CD14-positive monocyte (primary cell): ENCODE measurements around the gene ELANE. TPM values are rescaled to one million over a fixed set of nuclear protein-coding genes. Genes with fewer than 3 reads are reported as not detected.

Source experiments
- DNase-seq, 3 donors: peaks; one replicate each; pipeline ENCODE4 v3.0.0-alpha.2; 2011 to 2022
- H2AFZ ChIP-seq: 2 replicates; pipeline ENCODE4 v1.6.0; 2012; ENCODE audit warnings: mild to moderate bottlenecking, low read depth, low read length, inconsistent platforms; ENCODE audit not compliant: insufficient read depth, poor library complexity, severe bottlenecking
- H3K27ac ChIP-seq, 2 donors: 1 replicate in 1 of 2; 2 replicates in 1 of 2; pipeline ENCODE4 v1.5.1; 2012 to 2013; ENCODE audit warnings: low read length in 2 of 2, control low read depth in 1 of 2, inconsistent platforms in 1 of 2, low read depth in 1 of 2, mild to moderate bottlenecking in 1 of 2
- H3K27me3 ChIP-seq, 2 donors: one replicate each; pipeline versions ENCODE4 v1.6.0 to v1.6.1; 2011 to 2013; ENCODE audit warnings: low read length in 2 of 2; ENCODE audit not compliant: control insufficient read depth in 2 of 2, insufficient read depth in 2 of 2
- H3K36me3 ChIP-seq, 2 donors: replicated peaks in 1 of 2; 1 replicate in 1 of 2; 2 replicates in 1 of 2; pipeline versions ENCODE4 v1.5.1 to v1.6.1; 2012 to 2013; ENCODE audit warnings: low read length in 2 of 2, control low read depth in 1 of 2, inconsistent platforms in 1 of 2, mild to moderate bottlenecking in 1 of 2; ENCODE audit not compliant: insufficient read depth in 2 of 2, control insufficient read depth in 1 of 2
- H3K4me1 ChIP-seq, 2 donors: 1 replicate in 1 of 2; 2 replicates in 1 of 2; pipeline versions ENCODE4 v1.5.1 to v1.6.1; 2012 to 2013; ENCODE audit warnings: low read length in 2 of 2, control low read depth in 1 of 2, inconsistent platforms in 1 of 2, mild to moderate bottlenecking in 1 of 2, moderate library complexity in 1 of 2; ENCODE audit not compliant: insufficient read depth in 2 of 2, control insufficient read depth in 1 of 2
- H3K4me2 ChIP-seq: replicated peaks from 2 replicates; pipeline ENCODE3; 2012; ENCODE audit warnings: low read length, moderate library complexity, mild to moderate bottlenecking; ENCODE audit not compliant: poor library complexity, severe bottlenecking; ENCODE audit errors: extremely low read depth
- H3K4me3 ChIP-seq, 3 experiments: fragments of 200-600 bp in 1 of 3; sonication (generic) in 1 of 3; replicated peaks in 1 of 3; 1 replicate in 2 of 3; 2 replicates in 1 of 3; pipeline ENCODE4 v1.5.1; 2011 to 2013; ENCODE audit warnings: low read length in 3 of 3, mild to moderate bottlenecking in 3 of 3, control low read depth in 2 of 3, low read depth in 2 of 3, inconsistent platforms in 1 of 3, moderate library complexity in 1 of 3
- H3K79me2 ChIP-seq: 2 replicates; pipeline ENCODE4 v1.6.0; 2012; ENCODE audit warnings: mild to moderate bottlenecking, control low read depth, inconsistent platforms, low read length, moderate library complexity; ENCODE audit not compliant: insufficient read depth
- H3K9ac ChIP-seq: 2 replicates; pipeline ENCODE4 v1.6.0; 2017; ENCODE audit warnings: low read length, mild to moderate bottlenecking; ENCODE audit not compliant: insufficient read depth, poor library complexity, severe bottlenecking
- H3K9me3 ChIP-seq, 2 donors: replicated peaks in 1 of 2; 1 replicate in 1 of 2; 2 replicates in 1 of 2; pipeline versions ENCODE4 v1.5.1 to v1.6.1; 2012 to 2013; ENCODE audit warnings: low read length in 2 of 2, control low read depth in 1 of 2; ENCODE audit not compliant: control insufficient read depth in 1 of 2, insufficient read depth in 1 of 2
- H4K20me1 ChIP-seq: 2 replicates; pipeline ENCODE4 v1.6.0; 2012; ENCODE audit warnings: mild to moderate bottlenecking, low read length, control low read depth, moderate library complexity; ENCODE audit not compliant: insufficient read depth
- H3K27ac Mint-ChIP-seq, 7 donors: one replicate each; pipeline ENCODE4 v1.8.0; 2020; ENCODE audit warnings: mild to moderate bottlenecking in 7 of 7, mixed read lengths in 7 of 7, moderate library complexity in 6 of 7, inconsistent platforms in 2 of 7
- H3K27me3 Mint-ChIP-seq, 3 donors: one replicate each; pipeline ENCODE4 v1.8.0; 2021 to 2022; ENCODE audit warnings: low read depth in 3 of 3, mild to moderate bottlenecking in 3 of 3, mixed read lengths in 3 of 3, moderate library complexity in 3 of 3, inconsistent platforms in 1 of 3
- H3K36me3 Mint-ChIP-seq, 2 donors: one replicate each; pipeline ENCODE4 v1.8.0; 2020; ENCODE audit warnings: mixed read lengths in 2 of 2, inconsistent platforms in 1 of 2, mild to moderate bottlenecking in 1 of 2
- H3K4me1 Mint-ChIP-seq: one replicate; pipeline ENCODE4 v1.8.0; 2020; ENCODE audit warnings: mild to moderate bottlenecking, mixed read lengths
- H3K4me3 Mint-ChIP-seq, 2 donors: one replicate each; pipeline ENCODE4 v1.8.0; 2020; ENCODE audit warnings: mild to moderate bottlenecking in 2 of 2, mixed read lengths in 2 of 2, moderate library complexity in 1 of 2
- H3K9me3 Mint-ChIP-seq, 7 donors: one replicate each; pipeline ENCODE4 v1.8.0; 2020 to 2022; ENCODE audit warnings: mixed read lengths in 7 of 7, mild to moderate bottlenecking in 6 of 7, moderate library complexity in 6 of 7, inconsistent platforms in 2 of 7
- WGBS: methylation state at CpG from one replicate; pipeline ENCODE4 v1.1.5; 2013; ENCODE audit warnings: missing lambda C conversion rate; ENCODE audit not compliant: insufficient coverage; 5-methylcytosine and 5-hydroxymethylcytosine counted together
- intact Hi-C, 2 donors: fragments of 100-400 bp; cut with micrococcal nuclease; formaldehyde crosslinking; loops; one replicate each; pipeline versions ENCODE4 v1.15.0 to v1.15.1; 2023
- polyA plus RNA-seq, 3 donors: library from polyadenylated mRNA; depleted of rRNA in 1 of 3; unstranded in 2 of 3; stranded (reverse) in 1 of 3; fragments of 300-500 nt in 2 of 3; fragments of >200 nt in 1 of 3; fragmentation: Illumina TruSeq in 2 of 3; gene quantifications; 1 replicate in 2 of 3; 2 replicates in 1 of 3; pipeline ENCODE4 v1.2.3, GENCODE V29; 2012 to 2021
- TF ChIP-seq, protein P1 (sequence below): fragments of 200-600 bp; IDR thresholded peaks from one replicate; pipeline ENCODE4 v1.8.0; 2022; ENCODE audit warnings: antibody characterized with exemption, mild to moderate bottlenecking

ELANE gene
- polyA plus RNA-seq, 3 donors: 0.61 to 2.0 (median 1.3) TPM

DNA sequence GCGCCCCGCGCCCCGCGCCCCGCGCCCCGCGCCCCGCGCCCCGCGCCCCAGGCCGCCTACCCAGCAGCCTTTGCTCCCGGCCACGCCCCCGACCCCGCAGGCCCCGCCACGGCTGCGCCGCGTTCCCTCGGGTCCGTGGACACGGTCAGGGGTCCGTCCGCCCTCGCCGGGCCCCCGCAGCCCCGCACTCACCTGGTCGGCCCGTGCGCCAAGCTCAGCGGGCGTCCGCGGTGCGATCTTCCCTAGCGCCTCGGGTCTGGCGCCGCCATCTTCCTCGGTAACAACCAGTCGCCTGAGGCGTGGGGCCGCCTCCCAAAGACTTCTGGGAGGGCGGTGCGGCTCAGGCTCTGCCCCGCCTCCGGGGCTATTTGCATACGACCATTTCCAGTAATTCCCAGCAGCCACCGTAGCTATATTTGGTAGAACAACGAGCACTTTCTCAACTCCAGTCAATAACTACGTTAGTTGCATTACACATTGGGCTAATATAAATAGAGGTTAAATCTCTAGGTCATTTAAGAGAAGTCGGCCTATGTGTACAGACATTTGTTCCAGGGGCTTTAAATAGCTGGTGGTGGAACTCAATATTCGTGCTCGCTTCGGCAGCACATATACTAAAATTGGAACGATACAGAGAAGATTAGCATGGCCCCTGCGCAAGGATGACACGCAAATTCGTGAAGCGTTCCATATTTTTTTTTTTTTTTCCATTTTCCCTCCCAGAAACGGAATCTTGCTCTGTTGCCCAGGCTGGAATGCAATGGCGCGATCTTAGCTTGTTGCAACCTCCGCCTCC is 41.0 kb downstream of the ELANE start, which contains the start of the genes MED16 and RNU6-9:
MED16 (minus strand) TSS at position 294 of the 796 bp plus-strand sequence. CDS start 2,056 bp downstream, outside the sequence.
RNU6-9 (plus strand) TSS at position 591 of the 796 bp plus-strand sequence.
- Histone ChIP-seq H3K4me2 (peak within 1 kb of the TSS; percentile 91), H3K79me2 (peaks cover 13% of the 10 kb centered on the region), H3K4me3 (peak within 1 kb of the TSS; percentile 73 to 85 (median 74)), H4K20me1 (peaks cover 23% of the 10 kb centered on the region), H3K9me3 (no peaks in the 10 kb centered on the region), H2AFZ (peak within 1 kb of the TSS; percentile 85), H3K27ac (peak within 1 kb of the TSS; percentile 77 to 95), H3K4me1 (peaks cover 15 to 19% of the 10 kb centered on the region in 2 donors), H3K27me3 (no peaks in the 10 kb centered on the region), H3K9ac (peak within 1 kb of the TSS; percentile 77), H3K36me3 (peaks cover 19 to 34% of the 10 kb centered on the region in 2 donors)
- DNase-seq: peak; percentile 93 to 95 (median 94)
- peak within 1 kb of the TSS; percentile 80 to 83 for H3K4me3 Mint-ChIP-seq
- H3K36me3 Mint-ChIP-seq: peaks cover 18 to 48% of the 10 kb centered on the region in 2 donors
- H3K4me1 Mint-ChIP-seq: peaks cover 24% of the 10 kb centered on the region
- H3K27ac Mint-ChIP-seq: peak within 1 kb of the TSS; percentile 95 to 99 (median 98)
- no peaks in the 10 kb centered on the region for H3K9me3 Mint-ChIP-seq
- intact Hi-C loops: loop anchor here in 1 of 2 donors (2.0 kb wide), 1 partner anchor 16 kb away; no protein-coding TSS in a partner anchor
- WGBS: 2% methylated on average over 58 of the region's 69 CpGs
- TF ChIP-seq, protein P1, sequence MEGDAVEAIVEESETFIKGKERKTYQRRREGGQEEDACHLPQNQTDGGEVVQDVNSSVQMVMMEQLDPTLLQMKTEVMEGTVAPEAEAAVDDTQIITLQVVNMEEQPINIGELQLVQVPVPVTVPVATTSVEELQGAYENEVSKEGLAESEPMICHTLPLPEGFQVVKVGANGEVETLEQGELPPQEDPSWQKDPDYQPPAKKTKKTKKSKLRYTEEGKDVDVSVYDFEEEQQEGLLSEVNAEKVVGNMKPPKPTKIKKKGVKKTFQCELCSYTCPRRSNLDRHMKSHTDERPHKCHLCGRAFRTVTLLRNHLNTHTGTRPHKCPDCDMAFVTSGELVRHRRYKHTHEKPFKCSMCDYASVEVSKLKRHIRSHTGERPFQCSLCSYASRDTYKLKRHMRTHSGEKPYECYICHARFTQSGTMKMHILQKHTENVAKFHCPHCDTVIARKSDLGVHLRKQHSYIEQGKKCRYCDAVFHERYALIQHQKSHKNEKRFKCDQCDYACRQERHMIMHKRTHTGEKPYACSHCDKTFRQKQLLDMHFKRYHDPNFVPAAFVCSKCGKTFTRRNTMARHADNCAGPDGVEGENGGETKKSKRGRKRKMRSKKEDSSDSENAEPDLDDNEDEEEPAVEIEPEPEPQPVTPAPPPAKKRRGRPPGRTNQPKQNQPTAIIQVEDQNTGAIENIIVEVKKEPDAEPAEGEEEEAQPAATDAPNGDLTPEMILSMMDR: no peak
- peaks cover 0 to 3% (median 2%) of the 10 kb centered on the region in 3 donors for H3K27me3 Mint-ChIP-seq

DNA sequence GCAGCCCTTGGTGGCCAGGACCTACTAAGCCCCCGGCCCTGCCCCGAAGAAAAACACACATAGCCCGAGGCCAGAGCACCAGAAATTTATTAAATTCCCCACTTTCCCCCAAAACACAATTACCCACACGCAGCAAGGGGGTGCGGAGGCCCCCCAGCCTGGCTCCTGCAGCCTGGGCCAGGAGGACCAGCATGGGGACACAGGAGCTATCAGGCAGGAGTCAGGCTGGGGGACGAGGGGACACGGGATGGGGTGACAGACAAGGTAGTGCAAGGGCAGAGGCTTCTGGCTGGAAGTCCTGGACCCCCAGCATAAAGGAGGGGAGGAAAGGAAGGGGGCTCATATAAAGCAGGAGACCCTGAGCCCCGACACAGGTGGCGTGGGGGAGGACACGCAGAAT is 44.3 kb downstream of the ELANE start:
- H3K4me3 ChIP-seq: no peak overlapping the region
- no peaks in the 10 kb centered on the region for H3K9me3 ChIP-seq
- H3K27ac ChIP-seq: no peak overlapping the region
- no peak overlapping the region for H3K4me2 ChIP-seq
- intact Hi-C loops: no loop called here
- H4K20me1 ChIP-seq: peaks cover 46% of the 10 kb centered on the region
- H3K27me3 ChIP-seq: no peaks in the 10 kb centered on the region
- peaks cover 29 to 44% of the 10 kb centered on the region in 2 donors for H3K36me3 Mint-ChIP-seq
- peaks cover 16% of the 10 kb centered on the region for H3K4me1 Mint-ChIP-seq
- 90% methylated on average over 8 of the region's 10 CpGs for WGBS
- no peaks in the 10 kb centered on the region for H3K9me3 Mint-ChIP-seq
- H2AFZ ChIP-seq: no peak overlapping the region
- H3K27me3 Mint-ChIP-seq: peaks cover 0 to 3% (median 2%) of the 10 kb centered on the region in 3 donors
- H3K4me1 ChIP-seq: peaks cover 12 to 19% of the 10 kb centered on the region in 2 donors
- no peak overlapping the region for H3K9ac ChIP-seq
- H3K4me3 Mint-ChIP-seq: no peak overlapping the region
- H3K27ac Mint-ChIP-seq: peak overlapping the region in 1 of 7 donors; percentile 40
- peaks cover 10% of the 10 kb centered on the region for H3K79me2 ChIP-seq
- DNase-seq: no peak
- H3K36me3 ChIP-seq: peaks cover 31 to 41% of the 10 kb centered on the region in 2 donors
- TF ChIP-seq, protein P1: no peak
